LNCaP clone FGC (cell line): ENCODE measurements around the gene NADSYN1.

ENCODE experiments used
- DNase-seq: peaks from one replicate; pipeline ENCODE4 v3.0.0-alpha.2; 2011; ENCODE audit warnings: low read depth
- H3K4me3 ChIP-seq: 2 replicates; pipeline ENCODE4 v1.5.1; 2011; ENCODE audit warnings: mild to moderate bottlenecking, low read depth, low read length, control low read depth
- CTCF ChIP-seq: IDR thresholded peaks from 2 replicates; pipeline ENCODE4 v1.5.1; 2012; ENCODE audit warnings: mild to moderate bottlenecking; ENCODE audit not compliant: control insufficient read depth, insufficient read depth; ENCODE audit errors: extremely low read depth

NADSYN1 gene

GRCh38 chr11:71453037-71453917 is at the start of gene NADSYN1:
TSS of gene NADSYN1 (plus strand) at chr11:71453203. CDS start at chr11:71453297, 94 bp downstream.
- H3K4me3 ChIP-seq, result peak within 1 kb of the TSS; percentile 94
- DNase-seq, result peak; percentile 73
- TF ChIP-seq CTCF, result no peak

GRCh38 chr11:71404209-71404608 is 48.8 kb upstream of the NADSYN1 start:
- TF ChIP-seq CTCF, result no peak
- DNase-seq, result no peak
- H3K4me3 ChIP-seq, result no peak overlapping the region

- TF ChIP-seq CTCF, result no peak
- no peak for DNase-seq
- H3K4me3 ChIP-seq, result no peak overlapping the region
Measured at GRCh38 chr11:71406681-71407080, 46.3 kb upstream of the NADSYN1 start.

GRCh38 chr11:71407356-71407755 is 45.6 kb upstream of the NADSYN1 start:
- no peak for TF ChIP-seq CTCF
- no peak for DNase-seq
- no peak overlapping the region for H3K4me3 ChIP-seq

GRCh38 chr11:71408826-71409225 is 44.2 kb upstream of the NADSYN1 start:
- DNase-seq, result no peak
- no peak overlapping the region for H3K4me3 ChIP-seq
- TF ChIP-seq CTCF, result no peak

- no peak overlapping the region for H3K4me3 ChIP-seq
- no peak for TF ChIP-seq CTCF
- DNase-seq, result no peak
Measured at GRCh38 chr11:71410363-71410966, 42.5 kb upstream of the NADSYN1 start.
